GM12891 (cell line): ENCODE data around the gene TBRG4.

Experiments
- POLR2A ChIP-seq: IDR thresholded peaks from 2 replicates; pipeline ENCODE4 v1.6.1; 2011; ENCODE audit warnings: low read depth, low read length, control low read depth
- POLR2AphosphoS5 ChIP-seq: IDR thresholded peaks from 2 replicates; pipeline ENCODE4 v1.6.1; 2011; ENCODE audit warnings: low read depth, low read length, control low read depth
- POU2F2 ChIP-seq: IDR thresholded peaks from 2 replicates; pipeline ENCODE4 v1.6.1; 2011; ENCODE audit warnings: low read depth, mild to moderate bottlenecking, control low read depth, low read length, moderate library complexity
- SPI1 ChIP-seq: IDR thresholded peaks from 2 replicates; pipeline ENCODE4 v1.6.1; 2011; ENCODE audit warnings: low read depth, low read length, control low read depth
- TAF1 ChIP-seq: IDR thresholded peaks from 2 replicates; pipeline ENCODE4 v1.6.1; 2011; ENCODE audit warnings: low read depth, low read length, control low read depth

GRCh38 chr7:45156516-45157272 is 45.2 kb upstream of the TBRG4 start:
- no peak for TF ChIP-seq POLR2A
- TF ChIP-seq POLR2AphosphoS5 = no peak
- TF ChIP-seq TAF1 = no peak
- no peak for TF ChIP-seq SPI1
- TF ChIP-seq POU2F2 = no peak
